SK-N-SH treated with all-trans-retinoic acid at 6 μM for 48 hours (cell line): ENCODE results near the gene FUT7.

Experiments
- CSDC2 ChIP-seq: fragments of 250-450 bp; sonication (Bioruptor Pico); IDR thresholded peaks from 2 replicates; pipeline ENCODE4 v1.5.0; 2020; ENCODE audit warnings: mild to moderate bottlenecking, moderate library complexity
- PPARA ChIP-seq: fragments of 250-450 bp; sonication (Bioruptor Pico); IDR thresholded peaks from 2 replicates; pipeline ENCODE4 v1.5.0; 2020; ENCODE audit warnings: mild to moderate bottlenecking, borderline replicate concordance
- SNAI2 ChIP-seq: fragments of 250-450 bp; sonication (Bioruptor Pico); IDR thresholded peaks from 2 replicates; pipeline ENCODE4 v1.5.0; 2020; ENCODE audit warnings: mild to moderate bottlenecking, moderate library complexity
- ZFP3 ChIP-seq: fragments of 250-450 bp; sonication (Bioruptor Pico); IDR thresholded peaks from 2 replicates; pipeline ENCODE4 v1.5.0; 2020; ENCODE audit warnings: mild to moderate bottlenecking, moderate library complexity
- ZNF70 ChIP-seq: fragments of 450-650 bp; formaldehyde crosslinking; IDR thresholded peaks from 2 replicates; pipeline ENCODE4 v1.5.0; 2020; ENCODE audit warnings: mild to moderate bottlenecking, moderate library complexity
- TF ChIP-seq, protein P1 (sequence below): fragments of 250-450 bp; sonication (Bioruptor Pico); IDR thresholded peaks from 2 replicates; pipeline ENCODE4 v1.8.0; 2020; ENCODE audit warnings: mild to moderate bottlenecking, moderate library complexity, borderline replicate concordance
- TF ChIP-seq, protein P2 (sequence below): fragments of 250-450 bp; sonication (Bioruptor Pico); IDR thresholded peaks from 2 replicates; pipeline ENCODE4 v1.5.1; 2020; ENCODE audit warnings: low read depth, mild to moderate bottlenecking, moderate library complexity

DNA sequence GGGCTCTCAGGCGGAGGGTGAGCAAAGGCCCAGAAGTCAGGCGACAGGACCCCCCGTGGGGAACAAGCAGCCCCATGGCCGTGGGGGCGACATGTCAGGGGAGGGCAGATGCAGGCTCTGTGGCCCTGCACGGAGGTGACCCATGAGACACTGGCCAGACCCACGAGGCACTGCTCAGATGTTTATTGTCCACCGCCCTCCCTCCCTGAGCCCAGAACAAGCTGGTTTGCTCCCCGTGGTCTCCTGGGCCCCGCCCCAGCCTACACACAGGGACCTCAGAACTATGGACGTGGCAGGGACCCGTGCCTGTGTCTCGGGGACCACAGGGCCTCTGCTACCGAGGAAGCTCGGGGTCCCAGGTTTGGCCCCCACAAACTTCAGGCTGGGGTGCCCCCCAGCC is 1.9 kb downstream of the FUT7 start:
- no peak for TF ChIP-seq ZFP3
- TF ChIP-seq PPARA = no peak
- TF ChIP-seq, protein P1, sequence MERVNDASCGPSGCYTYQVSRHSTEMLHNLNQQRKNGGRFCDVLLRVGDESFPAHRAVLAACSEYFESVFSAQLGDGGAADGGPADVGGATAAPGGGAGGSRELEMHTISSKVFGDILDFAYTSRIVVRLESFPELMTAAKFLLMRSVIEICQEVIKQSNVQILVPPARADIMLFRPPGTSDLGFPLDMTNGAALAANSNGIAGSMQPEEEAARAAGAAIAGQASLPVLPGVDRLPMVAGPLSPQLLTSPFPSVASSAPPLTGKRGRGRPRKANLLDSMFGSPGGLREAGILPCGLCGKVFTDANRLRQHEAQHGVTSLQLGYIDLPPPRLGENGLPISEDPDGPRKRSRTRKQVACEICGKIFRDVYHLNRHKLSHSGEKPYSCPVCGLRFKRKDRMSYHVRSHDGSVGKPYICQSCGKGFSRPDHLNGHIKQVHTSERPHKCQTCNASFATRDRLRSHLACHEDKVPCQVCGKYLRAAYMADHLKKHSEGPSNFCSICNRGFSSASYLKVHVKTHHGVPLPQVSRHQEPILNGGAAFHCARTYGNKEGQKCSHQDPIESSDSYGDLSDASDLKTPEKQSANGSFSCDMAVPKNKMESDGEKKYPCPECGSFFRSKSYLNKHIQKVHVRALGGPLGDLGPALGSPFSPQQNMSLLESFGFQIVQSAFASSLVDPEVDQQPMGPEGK (CRISPR knock-in tag) = no peak
- TF ChIP-seq, protein P2, sequence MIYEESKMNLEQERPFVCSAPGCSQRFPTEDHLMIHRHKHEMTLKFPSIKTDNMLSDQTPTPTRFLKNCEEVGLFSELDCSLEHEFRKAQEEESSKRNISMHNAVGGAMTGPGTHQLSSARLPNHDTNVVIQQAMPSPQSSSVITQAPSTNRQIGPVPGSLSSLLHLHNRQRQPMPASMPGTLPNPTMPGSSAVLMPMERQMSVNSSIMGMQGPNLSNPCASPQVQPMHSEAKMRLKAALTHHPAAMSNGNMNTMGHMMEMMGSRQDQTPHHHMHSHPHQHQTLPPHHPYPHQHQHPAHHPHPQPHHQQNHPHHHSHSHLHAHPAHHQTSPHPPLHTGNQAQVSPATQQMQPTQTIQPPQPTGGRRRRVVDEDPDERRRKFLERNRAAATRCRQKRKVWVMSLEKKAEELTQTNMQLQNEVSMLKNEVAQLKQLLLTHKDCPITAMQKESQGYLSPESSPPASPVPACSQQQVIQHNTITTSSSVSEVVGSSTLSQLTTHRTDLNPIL (CRISPR knock-in tag) = no peak
- no peak for TF ChIP-seq SNAI2 (CRISPR knock-in tag)
- TF ChIP-seq CSDC2 = no peak
- no peak for TF ChIP-seq ZNF70 (CRISPR knock-in tag)
